DMS153 (cell line): ENCODE data around the gene B4GALT6.

Experiments
- DNase-seq: peaks from one replicate; lab custom pipeline; 2025; lab: John Stamatoyannopoulos, UW

Gene B4GALT6

DNA sequence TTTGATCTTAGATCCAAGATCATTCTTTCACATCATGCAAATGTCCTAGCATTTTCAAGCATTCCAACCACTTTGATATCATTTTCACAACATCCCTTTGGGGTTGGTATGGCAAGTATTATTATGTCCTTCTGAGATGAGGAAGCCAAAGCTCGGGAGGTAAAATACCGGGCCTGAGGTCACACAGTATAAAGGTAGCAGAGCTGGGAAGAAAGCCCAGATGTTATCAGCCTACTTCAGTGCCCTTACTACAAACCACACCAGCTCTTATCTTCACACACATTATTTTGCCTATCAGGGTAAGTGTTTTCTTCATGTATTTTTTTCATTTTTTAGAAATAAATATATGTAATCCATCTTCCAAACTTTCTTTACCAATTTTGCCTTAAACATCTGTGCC is 4.2 kb upstream of the B4GALT6 start:
- DNase-seq: no peak

DNA sequence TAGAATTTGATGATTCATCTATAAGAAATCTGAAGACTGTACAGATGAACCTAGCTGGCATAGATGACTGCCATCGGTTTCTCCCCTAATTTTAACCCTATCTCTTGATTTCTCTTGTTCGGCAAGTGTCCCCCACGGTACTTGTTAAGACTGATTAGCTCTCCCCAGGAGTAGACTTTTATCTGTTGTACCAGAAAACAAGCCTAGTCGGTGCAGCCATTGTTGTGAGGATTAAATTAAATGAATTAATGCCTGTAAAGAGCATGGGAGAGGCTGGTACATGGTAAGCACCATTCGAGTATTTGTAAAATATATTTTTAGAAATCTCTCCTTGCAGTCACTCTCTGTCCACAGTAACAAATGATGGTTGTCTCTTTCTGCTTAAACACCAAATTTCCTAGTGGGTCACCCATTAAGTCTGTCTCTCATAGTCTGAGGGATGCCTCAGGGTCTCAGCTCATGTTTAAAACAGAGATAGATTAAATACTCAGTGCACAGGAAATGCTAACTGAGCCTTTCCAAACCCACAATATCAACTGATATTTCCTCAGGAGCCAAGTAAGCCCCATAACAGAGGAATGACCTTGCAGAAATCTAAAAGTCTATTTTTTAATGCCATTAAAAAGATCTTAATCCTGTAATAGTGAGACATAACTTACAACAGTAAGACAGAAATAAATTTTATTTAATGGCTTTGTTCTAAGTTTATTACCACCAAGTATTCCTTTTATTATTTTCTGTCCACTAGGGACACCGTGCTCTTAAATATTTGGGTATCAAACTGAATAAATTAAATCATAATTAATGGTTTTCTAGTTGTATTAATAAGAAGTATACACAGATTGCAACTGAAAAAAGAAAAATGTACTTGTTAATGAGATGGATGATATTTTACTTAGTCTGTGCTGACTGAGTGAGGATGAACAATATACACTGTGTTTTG is 2.9 kb upstream of the B4GALT6 start:
- no peak for DNase-seq

DNA sequence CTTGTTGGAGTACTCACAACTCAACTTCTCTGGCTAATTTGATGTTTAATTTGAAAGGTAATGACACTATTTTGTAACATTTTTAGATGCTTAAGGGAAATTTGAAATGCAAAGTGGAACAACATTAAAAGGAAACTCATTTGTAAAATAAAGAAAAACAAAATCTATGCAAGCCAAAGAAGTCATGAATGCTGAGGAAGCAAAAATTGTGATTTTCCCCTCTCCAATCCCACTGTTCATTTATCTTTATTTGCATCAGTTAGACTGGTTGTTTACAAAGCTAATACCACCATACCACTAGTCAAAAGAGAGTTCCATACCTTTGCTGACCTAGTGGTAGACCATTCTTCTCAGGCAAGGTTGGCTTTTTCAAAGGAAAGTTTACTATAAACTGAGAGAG is 2.2 kb upstream of the B4GALT6 start:
- DNase-seq: no peak

DNA sequence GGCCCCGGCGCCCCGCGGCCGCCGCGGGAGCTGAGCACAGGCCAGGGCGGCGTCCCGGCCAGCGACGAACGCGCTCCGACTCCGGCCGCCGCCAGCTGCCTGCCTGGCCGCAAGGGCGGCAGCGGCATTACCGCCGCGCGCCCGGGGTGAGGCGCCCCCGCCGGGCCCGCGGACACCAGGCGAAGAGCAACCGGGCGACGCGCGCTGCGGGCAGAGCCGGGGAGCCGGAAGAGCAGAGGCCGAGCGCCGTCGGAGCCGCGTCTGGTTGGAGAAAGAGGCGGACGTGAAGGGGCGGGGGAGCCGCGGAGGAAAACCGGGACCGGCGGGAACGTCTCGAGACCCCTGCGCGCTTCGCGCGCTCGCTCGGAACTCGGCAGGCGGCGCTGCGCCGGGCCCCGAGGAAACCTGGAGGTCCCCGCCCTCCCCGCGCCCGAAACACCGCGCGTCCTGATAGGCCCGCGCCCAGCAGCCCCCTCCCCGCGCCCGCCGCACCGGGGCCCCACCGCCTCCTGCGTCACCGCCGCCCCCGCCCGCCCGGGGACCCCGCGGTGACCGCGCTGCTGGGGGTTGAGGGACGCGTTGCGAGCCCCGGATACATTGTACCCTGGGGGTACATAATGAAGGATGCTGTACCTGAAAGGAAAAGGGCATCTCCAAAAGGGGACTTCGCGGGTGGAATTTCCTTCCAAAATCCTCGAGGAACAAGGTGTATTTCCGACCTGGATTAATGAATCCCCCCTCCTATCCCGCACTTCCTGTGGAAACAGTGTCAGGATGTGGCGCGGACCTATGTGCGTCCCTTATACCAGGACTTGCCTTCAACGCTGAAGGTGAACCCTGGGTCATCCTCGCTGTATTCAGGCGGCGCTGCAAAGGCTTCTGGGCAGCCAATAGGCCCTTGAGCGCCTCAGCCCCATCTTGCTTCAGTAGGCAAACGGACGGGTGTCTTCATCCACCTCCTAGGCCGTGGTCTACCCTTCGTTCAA is 1.0 kb upstream of the B4GALT6 start:
- DNase-seq: peak; percentile 76

DNA sequence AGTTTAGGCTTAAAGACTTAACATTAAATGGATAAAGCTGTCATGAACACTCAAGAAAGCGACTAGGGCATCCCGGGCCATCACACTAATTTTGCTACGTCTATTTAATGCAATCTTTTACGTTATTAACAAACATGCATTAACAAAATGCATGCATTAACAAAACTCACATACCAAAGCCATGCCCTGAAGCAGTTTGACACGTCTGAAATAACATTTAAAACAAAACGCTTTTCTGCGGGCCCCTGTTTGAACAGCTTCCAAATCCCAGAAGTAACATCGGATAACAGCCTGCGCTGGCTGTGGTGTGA is 458 bp downstream of the B4GALT6 start:
- no peak for DNase-seq

DNA sequence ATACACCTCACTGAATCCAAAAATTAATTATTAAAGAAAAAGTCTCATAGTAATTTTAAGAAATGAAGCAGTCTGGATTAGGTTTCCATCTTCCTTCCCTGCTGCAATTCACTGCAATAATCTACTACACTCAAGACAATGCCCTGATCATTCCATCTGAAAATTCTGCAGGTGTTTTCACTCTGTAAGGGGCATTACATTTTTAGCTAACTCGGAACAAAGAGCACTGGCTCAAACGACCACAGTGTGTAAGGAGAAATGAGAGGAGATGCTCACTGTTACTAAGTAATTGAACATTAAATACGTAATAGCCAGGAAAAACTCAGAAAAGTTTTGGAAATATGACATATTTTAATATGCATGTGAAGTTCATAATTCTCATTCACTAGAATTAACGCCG is 1.3 kb downstream of the B4GALT6 start:
- DNase-seq: no peak

DNA sequence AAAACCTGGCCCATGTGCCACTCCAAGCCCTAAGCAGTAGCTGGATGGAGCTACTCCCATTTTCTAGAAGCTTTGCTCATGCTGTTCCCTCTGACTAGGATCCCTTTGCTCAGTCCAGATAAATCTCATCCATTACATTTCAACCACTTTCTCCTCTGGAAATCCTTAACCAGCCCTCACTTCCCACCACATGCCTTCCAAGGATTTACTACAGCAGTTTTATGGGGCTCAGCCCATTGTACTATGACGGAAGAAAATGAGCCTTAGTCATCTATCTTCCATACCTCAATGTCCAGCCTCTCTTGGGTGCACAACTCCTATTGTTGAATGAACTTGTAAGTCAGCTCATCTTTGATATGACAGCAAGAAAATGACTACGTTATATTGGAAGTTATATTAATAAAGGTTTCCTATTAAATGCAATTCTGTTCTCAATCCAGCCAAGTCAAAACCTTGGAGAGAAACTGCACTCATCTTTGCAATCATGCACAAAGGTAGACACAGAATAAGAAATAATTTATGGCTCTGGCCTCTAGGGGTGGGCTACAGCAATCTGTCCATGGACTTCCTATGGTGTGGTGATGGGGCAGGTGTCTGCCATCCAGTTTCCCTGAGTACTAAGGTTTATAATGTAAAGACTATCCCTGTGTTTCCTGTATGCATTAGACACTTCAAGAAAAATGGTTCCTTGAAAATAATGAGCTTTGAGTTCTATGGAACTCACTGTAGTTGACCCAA is 3.4 kb downstream of the B4GALT6 start:
- DNase-seq: peak; percentile 6

DNA sequence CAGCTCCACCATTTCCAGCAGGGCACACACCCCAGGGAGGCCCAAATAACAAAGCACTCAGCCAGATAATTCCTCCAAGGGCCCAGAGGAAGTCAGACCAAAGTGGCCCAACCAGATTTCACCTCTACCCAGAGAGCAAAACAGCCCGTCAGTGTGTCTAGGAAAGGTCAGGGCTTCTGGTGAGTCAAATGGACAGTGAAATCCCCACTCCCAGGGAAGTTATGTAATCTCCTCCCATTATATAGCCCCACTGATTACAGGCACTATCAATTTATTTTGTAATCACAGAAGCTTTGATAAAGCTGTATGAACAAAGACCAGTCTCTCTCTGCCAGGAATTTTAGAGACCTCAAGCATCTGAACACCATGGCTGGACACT is 4.0 kb downstream of the B4GALT6 start:
- DNase-seq: no peak

DNA sequence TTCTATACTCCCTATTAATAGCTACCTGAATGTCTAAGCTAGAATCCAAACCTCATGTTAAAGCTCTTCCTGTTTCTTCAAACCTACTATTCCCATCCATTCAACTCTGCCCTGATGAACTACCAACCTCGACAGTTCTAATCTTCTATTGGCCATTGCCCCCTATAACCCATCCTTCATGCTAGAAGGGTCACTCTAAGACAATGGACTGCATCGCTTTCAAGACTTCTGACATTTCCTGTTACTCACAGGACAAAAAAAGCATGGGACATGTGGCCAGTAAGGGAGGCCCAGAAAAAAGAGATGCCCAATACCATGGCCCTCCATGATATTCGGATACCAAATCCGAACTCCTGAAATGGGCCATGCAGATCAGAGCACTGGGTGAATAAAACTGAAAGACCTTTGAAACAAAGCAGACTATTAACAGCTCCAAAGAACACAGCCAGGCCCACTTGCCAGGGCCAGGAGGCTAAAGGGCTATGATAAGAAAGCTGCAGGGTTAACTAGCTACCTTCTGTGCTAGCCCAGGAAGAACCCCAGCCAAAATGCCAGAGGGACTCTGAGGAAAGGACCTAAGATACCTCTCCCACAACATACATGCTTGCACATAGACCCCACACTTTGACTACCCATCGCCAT is 4.5 kb downstream of the B4GALT6 start:
- no peak for DNase-seq

DNA sequence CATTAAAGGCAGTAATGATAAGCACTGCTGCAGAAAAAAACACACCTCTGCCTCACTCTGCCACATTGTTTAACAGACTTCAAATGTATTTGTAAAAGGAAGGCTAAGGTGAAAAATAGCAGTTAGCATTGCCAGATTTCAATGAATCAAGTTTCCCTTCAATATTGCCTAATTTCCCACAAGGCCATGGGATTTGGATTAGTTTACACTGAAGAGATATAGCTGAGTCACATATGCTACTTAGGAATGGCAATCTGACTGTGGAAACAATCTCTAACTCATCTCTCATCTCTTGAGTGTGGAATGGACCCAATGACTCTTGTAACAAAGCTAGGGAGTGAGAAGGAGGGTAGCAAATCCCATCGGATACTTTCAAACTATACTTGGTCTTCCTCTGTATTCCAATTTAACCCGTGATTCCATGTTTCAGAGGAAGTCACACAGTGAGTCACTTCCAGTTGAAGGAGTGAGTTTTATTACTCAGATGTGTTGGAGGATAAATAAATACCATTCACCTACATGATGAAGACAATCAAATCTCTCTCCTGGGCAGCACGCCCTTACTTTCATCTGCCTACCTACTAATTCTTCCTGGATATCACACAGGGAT is 5.1 kb downstream of the B4GALT6 start:
- no peak for DNase-seq

DNA sequence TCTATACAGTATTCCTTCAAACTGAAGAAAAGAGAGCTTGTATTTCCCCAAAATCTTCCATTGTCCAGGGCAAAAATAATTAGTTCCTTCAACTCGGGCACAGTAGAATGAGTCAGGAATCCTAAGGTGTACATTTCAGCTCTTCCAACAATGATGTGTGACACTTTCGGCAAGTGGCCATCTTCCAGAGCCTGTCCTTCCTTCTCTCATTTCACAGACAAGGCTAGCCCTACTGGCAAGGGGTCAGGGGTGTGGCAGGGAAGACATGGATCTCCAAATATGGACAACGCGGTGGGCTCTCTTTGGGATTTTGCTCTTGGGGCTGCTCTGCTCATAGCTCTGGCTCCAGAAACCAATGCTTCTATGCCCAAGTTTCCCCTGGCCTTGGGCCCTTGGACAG is 6.0 kb downstream of the B4GALT6 start:
- DNase-seq: no peak

DNA sequence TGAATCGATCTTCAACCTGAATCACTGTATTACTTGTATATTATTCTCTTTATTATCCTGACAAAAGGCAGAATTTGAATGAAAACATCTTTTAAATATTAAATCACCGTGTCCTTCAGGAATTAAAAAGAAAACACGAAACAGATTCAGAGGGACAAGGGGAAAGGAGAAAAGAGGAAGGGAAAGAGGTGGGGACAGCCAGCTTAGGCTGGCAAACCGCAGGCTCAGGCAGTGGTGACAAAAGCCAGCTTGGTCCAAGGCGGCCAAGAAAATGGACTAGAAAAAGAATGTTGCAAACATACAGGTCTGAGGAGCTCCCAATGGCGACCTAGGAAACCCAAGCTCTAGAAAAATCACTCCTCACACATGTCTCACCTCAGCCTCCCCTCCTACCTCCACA is 6.8 kb downstream of the B4GALT6 start:
- no peak for DNase-seq

DNA sequence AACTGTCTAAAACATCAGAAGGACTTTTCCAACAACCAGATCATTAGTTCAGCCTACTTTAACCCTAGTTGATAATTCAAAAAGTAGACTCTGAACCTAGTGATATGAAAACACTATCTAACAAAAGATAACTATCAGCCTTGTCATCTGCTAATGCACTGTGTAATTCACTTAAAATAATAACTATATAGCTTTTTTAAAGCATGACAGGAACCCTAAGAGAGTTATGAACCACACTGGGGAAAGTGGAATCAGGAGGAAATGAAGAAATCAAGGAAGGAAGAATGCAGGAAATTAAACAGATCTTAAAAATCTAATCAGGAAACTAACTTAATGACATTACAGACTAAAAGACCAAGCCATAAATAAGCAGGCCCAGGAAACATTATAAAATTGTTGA is 9.0 kb downstream of the B4GALT6 start:
- DNase-seq: no peak

DNA sequence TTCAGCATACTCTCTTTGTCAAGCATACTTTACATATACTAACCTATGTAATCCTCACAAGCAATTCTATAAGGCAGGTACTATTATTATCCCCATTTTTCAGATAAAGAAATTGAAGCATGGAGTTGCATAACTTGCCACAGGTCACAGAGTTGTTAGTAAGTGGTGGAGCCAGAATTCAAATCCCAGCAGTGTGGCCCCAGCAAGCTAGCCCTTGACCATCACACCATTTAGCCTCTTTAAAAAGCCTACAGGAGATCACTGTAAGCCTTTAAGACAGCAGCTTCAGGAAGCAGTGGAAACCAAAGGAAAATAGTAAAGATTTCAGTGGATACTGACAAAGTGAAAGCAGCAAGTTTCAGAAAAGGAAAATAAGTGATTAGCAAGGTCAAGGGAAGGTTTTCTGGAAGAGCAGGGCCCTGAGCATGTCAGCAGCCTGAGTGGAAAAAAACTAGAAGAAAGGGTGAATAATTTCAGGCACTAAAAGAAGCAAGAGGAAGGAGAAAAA is 11.7 kb downstream of the B4GALT6 start:
- DNase-seq: no peak

DNA sequence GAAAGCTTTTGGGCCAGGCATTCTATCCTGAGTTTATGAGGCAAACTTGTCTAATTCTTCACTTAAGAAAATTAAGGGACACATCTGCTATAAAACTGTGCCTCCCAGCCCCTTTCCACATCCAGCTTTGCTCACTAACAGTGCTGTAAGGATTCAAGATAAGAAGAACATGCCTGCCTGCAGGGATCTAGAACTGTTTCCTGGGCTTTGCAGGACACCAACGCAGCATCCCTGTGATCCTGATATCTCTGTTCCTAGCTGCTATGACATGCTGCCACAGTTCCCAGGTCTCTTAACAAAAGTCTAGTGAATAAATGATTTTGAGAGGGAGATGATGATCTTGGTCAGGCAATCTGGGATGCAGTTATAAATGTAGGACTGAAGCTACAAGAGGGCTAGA is 12.4 kb downstream of the B4GALT6 start:
- no peak for DNase-seq

DNA sequence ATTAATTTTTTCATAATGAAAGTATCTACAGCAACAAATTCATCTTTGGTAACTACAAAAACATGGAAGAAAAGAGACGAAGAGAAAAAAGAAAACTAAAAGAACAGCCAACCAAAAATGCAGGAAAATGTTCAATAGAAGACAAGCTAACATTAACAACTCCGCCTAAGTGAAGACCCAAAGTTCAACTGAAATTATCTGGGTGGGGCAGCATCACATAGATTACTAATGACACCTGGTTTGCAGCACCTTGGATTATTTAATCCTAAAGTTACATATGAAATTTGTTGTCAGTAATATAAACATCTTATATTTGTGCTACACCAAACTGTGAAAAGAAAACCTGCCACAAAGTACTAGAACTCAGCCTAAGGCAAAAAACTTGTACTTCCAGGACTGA is 14.8 kb downstream of the B4GALT6 start:
- DNase-seq: no peak

DNA sequence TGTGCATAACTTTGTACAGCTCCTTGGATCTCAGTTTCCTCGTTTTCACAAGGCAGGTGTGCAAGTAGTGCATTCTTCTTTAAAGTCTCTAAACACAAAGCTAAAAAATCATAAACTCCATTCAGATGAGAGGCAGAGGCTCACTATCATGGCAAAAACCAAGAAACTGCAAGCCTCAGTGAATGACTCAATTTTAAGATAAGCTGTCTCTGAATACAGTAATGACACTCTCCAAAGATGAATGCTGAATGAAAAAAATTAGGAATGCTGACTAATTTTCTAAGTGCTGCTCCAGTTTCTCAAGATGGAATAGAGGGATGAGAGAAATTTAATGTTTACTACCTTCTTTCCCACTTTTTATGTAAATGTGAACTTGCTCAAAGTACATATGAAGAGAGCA is 17.2 kb downstream of the B4GALT6 start:
- DNase-seq: no peak

DNA sequence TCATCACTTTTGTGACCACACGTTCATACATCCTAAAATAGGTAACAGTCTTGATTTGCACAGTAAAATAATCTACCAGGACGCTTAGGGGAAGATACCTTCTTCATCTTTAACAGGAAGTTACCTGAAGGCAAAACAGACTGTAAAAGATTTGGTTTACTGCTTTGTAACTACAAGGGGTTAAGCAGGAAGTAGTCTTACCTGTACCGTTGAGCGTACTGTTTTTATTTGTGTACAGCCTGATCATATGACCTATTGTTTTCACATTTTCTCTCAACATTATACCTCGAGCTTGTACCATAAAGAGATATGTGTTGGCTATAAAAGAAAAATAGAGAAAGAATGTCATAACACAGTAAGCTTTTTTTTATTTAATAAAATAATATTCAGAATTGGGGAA is 18.3 kb downstream of the B4GALT6 start:
- DNase-seq: no peak

DNA sequence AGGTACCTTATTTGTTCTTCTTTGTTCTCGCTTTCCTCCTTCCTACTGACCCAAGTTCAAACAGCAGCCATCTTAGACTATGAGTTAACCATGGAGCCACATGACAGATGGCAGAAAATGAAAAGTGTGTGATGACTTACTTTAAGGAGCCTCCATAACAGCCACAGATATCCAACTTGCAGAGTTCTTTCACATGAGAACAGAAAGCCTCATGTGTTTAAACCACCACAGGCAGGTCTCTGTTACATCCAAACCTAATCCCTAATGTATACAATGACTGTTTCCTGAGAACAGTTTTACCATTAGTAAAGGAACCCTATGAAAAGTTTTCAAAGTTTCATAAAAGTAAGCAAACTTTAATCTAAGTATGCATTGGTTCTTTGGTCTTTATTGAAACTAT is 20.3 kb downstream of the B4GALT6 start:
- no peak for DNase-seq

DNA sequence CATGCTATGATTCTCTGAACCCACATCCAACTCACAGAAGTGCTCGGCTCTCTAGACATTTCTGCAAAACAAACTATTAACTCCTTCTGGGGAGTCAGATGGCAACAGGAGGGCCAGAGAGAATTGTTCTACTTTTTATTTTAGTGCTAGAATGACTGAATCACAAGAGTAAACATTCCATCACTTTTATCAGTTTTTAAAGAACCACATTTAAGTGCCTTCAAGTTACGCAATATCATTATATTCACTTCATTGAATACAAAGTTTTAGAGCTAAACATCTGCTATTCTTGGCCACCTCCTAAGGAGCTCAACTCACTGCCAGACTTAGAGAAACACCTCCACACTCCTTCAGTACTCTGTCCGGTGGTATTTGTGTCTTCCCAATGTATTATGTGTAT is 22.4 kb downstream of the B4GALT6 start:
- DNase-seq: no peak

DNA sequence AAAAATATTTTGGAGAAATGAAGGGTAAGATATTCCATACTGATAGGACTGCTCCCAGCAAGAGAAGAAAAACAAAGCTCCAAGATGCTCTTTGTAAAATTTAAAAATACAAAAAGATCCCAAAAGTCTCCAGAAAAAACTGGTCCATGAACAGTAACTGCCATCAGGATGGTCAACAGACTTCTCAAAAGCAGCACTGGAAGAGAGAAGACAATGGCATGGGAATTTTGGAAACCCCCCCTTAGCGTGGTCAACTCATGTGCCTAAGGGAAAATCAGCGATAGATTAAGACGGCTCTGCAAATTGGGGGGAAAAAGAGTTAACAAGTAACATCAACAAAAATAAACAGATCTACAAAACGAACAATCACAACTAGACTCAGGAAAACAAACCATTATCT is 23.6 kb downstream of the B4GALT6 start:
- DNase-seq: no peak
